ENCODE measurements around the gene STAT6. TPM values are rescaled to one million over a fixed set of nuclear protein-coding genes. Genes with fewer than 3 reads are reported as not detected.

Gene STAT6
- total and polyA plus RNA-seq, 10 of the 15 experiments (the other 5 are each of a cell fraction or from before 2014, with no cell fraction given): 14.2 to 176 (median 89.6) TPM

DNA sequence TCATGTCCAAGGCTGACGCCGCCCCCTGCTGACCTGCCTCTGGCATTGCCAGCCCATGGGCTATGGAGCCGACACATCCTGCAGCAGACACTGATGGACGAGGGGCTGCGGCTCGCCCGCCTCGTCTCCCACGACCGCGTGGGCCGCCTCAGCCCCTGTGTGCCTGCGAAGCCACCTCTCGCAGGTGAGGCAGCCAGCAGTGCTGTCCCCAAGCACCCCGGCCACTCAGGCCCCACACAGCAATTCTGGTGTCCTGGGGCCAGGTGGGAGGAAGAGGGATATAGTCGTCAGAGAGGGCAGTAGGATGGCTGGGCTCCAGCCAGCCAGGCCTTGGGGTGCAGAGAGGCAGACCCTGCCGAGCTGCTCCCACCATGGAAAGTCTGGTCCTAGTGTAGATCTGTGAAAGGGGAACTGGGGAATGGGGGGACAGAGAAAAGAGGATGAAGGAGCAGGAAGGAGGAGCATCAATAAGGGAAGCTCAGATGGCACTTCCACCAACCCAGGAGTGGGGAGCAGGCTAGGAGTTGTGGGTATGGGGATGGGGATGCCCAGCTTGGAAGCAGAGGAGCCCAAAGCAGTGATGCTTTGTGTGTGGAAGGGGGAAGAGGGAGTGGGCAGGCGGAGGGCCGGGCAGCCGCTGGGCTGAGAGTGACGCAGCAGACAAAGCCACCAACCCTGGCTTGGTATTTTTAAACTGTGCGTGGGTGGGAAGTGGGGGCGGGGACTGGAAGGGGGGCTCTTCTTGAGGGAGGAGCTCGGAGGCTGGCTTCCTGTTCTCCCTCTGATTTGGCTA, 17.6 kb downstream of the STAT6 start (continued):
- TF ChIP-seq, protein P1, sequence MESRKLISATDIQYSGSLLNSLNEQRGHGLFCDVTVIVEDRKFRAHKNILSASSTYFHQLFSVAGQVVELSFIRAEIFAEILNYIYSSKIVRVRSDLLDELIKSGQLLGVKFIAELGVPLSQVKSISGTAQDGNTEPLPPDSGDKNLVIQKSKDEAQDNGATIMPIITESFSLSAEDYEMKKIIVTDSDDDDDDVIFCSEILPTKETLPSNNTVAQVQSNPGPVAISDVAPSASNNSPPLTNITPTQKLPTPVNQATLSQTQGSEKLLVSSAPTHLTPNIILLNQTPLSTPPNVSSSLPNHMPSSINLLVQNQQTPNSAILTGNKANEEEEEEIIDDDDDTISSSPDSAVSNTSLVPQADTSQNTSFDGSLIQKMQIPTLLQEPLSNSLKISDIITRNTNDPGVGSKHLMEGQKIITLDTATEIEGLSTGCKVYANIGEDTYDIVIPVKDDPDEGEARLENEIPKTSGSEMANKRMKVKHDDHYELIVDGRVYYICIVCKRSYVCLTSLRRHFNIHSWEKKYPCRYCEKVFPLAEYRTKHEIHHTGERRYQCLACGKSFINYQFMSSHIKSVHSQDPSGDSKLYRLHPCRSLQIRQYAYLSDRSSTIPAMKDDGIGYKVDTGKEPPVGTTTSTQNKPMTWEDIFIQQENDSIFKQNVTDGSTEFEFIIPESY (IDR thresholded peaks at IDR 0.05): no peak
- no peak for TF ChIP-seq SMAD1 (IDR thresholded peaks at IDR 0.05; ENCODE audit: low read depth, partially characterized antibody)
- no peak for TF ChIP-seq YBX1 (IDR thresholded peaks at IDR 0.05)
- TF ChIP-seq CBX3 (IDR thresholded peaks at IDR 0.05; ENCODE audit: borderline replicate concordance, low read depth): no peak
- TF ChIP-seq SPI1 (IDR thresholded peaks at IDR 0.05; ENCODE audit: borderline replicate concordance, insufficient read depth, low read depth, low read length): peak; percentile 57; the same call in 1 of the 2 replicates
- no peak for TF ChIP-seq SIX5 (IDR thresholded peaks at IDR 0.05; ENCODE audit: low read depth, low read length, severe bottlenecking)
- 0 out of 2 replicates have a peak, but pooled peaks have one; percentile 41 for TF ChIP-seq PAX5 (IDR thresholded peaks at IDR 0.05; ENCODE audit: borderline replicate concordance, low read depth, low read length)
- no peak for TF ChIP-seq SRF (IDR thresholded peaks at IDR 0.05; ENCODE audit: low read depth in 2 of 2, low read length in 2 of 2)
- no peak for TF ChIP-seq NRF1 (conservative IDR thresholded peaks at IDR 0.05; ENCODE audit: low read depth, low read length)
- no peak for TF ChIP-seq TARDBP (IDR thresholded peaks at IDR 0.05; ENCODE audit: borderline replicate concordance)
- TF ChIP-seq, protein P2, sequence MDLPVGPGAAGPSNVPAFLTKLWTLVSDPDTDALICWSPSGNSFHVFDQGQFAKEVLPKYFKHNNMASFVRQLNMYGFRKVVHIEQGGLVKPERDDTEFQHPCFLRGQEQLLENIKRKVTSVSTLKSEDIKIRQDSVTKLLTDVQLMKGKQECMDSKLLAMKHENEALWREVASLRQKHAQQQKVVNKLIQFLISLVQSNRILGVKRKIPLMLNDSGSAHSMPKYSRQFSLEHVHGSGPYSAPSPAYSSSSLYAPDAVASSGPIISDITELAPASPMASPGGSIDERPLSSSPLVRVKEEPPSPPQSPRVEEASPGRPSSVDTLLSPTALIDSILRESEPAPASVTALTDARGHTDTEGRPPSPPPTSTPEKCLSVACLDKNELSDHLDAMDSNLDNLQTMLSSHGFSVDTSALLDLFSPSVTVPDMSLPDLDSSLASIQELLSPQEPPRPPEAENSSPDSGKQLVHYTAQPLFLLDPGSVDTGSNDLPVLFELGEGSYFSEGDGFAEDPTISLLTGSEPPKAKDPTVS (IDR thresholded peaks at IDR 0.05; ENCODE audit: low read depth, low read length): no peak
- TF ChIP-seq BCL11A (IDR thresholded peaks at IDR 0.05; ENCODE audit: low read depth, low read length): no peak
- no peak for TF ChIP-seq SMARCA5 (IDR thresholded peaks at IDR 0.05)
- TF ChIP-seq, protein P3, sequence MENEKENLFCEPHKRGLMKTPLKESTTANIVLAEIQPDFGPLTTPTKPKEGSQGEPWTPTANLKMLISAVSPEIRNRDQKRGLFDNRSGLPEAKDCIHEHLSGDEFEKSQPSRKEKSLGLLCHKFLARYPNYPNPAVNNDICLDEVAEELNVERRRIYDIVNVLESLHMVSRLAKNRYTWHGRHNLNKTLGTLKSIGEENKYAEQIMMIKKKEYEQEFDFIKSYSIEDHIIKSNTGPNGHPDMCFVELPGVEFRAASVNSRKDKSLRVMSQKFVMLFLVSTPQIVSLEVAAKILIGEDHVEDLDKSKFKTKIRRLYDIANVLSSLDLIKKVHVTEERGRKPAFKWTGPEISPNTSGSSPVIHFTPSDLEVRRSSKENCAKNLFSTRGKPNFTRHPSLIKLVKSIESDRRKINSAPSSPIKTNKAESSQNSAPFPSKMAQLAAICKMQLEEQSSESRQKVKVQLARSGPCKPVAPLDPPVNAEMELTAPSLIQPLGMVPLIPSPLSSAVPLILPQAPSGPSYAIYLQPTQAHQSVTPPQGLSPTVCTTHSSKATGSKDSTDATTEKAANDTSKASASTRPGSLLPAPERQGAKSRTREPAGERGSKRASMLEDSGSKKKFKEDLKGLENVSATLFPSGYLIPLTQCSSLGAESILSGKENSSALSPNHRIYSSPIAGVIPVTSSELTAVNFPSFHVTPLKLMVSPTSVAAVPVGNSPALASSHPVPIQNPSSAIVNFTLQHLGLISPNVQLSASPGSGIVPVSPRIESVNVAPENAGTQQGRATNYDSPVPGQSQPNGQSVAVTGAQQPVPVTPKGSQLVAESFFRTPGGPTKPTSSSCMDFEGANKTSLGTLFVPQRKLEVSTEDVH (IDR thresholded peaks at IDR 0.05; ENCODE audit: low read depth, partially characterized antibody): no peak
- no peak for TF ChIP-seq NFYA (IDR thresholded peaks at IDR 0.05; ENCODE audit: borderline replicate concordance, low read depth, low read length)
- TF ChIP-seq EED (IDR thresholded peaks at IDR 0.05; ENCODE audit: low read depth): peak; percentile 66
- TF ChIP-seq, protein P4, sequence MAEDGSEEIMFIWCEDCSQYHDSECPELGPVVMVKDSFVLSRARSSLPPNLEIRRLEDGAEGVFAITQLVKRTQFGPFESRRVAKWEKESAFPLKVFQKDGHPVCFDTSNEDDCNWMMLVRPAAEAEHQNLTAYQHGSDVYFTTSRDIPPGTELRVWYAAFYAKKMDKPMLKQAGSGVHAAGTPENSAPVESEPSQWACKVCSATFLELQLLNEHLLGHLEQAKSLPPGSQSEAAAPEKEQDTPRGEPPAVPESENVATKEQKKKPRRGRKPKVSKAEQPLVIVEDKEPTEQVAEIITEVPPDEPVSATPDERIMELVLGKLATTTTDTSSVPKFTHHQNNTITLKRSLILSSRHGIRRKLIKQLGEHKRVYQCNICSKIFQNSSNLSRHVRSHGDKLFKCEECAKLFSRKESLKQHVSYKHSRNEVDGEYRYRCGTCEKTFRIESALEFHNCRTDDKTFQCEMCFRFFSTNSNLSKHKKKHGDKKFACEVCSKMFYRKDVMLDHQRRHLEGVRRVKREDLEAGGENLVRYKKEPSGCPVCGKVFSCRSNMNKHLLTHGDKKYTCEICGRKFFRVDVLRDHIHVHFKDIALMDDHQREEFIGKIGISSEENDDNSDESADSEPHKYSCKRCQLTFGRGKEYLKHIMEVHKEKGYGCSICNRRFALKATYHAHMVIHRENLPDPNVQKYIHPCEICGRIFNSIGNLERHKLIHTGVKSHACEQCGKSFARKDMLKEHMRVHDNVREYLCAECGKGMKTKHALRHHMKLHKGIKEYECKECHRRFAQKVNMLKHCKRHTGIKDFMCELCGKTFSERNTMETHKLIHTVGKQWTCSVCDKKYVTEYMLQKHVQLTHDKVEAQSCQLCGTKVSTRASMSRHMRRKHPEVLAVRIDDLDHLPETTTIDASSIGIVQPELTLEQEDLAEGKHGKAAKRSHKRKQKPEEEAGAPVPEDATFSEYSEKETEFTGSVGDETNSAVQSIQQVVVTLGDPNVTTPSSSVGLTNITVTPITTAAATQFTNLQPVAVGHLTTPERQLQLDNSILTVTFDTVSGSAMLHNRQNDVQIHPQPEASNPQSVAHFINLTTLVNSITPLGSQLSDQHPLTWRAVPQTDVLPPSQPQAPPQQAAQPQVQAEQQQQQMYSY (CRISPR knock-in tag; IDR thresholded peaks at IDR 0.05): no peak
- TF ChIP-seq, protein P5, sequence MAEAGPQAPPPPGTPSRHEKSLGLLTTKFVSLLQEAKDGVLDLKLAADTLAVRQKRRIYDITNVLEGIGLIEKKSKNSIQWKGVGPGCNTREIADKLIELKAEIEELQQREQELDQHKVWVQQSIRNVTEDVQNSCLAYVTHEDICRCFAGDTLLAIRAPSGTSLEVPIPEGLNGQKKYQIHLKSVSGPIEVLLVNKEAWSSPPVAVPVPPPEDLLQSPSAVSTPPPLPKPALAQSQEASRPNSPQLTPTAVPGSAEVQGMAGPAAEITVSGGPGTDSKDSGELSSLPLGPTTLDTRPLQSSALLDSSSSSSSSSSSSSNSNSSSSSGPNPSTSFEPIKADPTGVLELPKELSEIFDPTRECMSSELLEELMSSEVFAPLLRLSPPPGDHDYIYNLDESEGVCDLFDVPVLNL (IDR thresholded peaks at IDR 0.05; ENCODE audit: low read depth, low read length): no peak
- TF ChIP-seq CHD4 (IDR thresholded peaks at IDR 0.05): no peak
